Activated naive CD4-positive, alpha-beta T cell treated with anti-CD3 and anti-CD28 coated beads, Interleukin-2, amount 50 U/mL, for 24 hours (primary cell): ENCODE data around the gene KRTAP5-3.
"Not testable (repeated sequence)": the region's sequence is repeated elsewhere in the genome, so short reads cannot be mapped to it uniquely, and the experiment has no call there.

Source experiments
- H3K27ac Mint-ChIP-seq: one replicate; pipeline ENCODE4 v1.8.0; 2021; ENCODE audit warnings: mild to moderate bottlenecking, mixed read lengths
- H3K27me3 Mint-ChIP-seq: one replicate; pipeline ENCODE4 v1.8.0; 2021; ENCODE audit warnings: mixed read lengths
- H3K36me3 Mint-ChIP-seq: one replicate; pipeline ENCODE4 v1.8.0; 2021; ENCODE audit warnings: mixed read lengths
- H3K4me1 Mint-ChIP-seq: one replicate; pipeline ENCODE4 v1.8.0; 2021; ENCODE audit warnings: mixed read lengths
- H3K4me3 Mint-ChIP-seq: one replicate; pipeline ENCODE4 v1.8.0; 2021; ENCODE audit warnings: mild to moderate bottlenecking, mixed read lengths
- H3K9me3 Mint-ChIP-seq: one replicate; pipeline ENCODE4 v1.8.0; 2021; ENCODE audit warnings: mixed read lengths

The KRTAP5-3 gene

GRCh38 chr11:1604181-1604580 is 4.1 kb downstream of the KRTAP5-3 start:
- no peaks in the 10 kb centered on the region for H3K4me1 Mint-ChIP-seq
- H3K27ac Mint-ChIP-seq = no peak overlapping the region

GRCh38 chr11:1603629-1604028 is 4.6 kb downstream of the KRTAP5-3 start:
- H3K27me3 Mint-ChIP-seq = peaks cover 3% of the 10 kb centered on the region
- H3K27ac Mint-ChIP-seq = no peak overlapping the region
- no peak overlapping the region for H3K4me3 Mint-ChIP-seq

More at GRCh38 chr11:1604181-1604580, 4.1 kb downstream of the KRTAP5-3 start:
- Mint-ChIP-seq H3K9me3 (no peaks in the 10 kb centered on the region), H3K4me3 (no peak overlapping the region), H3K27me3 (peaks cover 3% of the 10 kb centered on the region), H3K36me3 (no peaks in the 10 kb centered on the region)

GRCh38 chr11:1601663-1602062 is 6.6 kb downstream of the KRTAP5-3 start:
- not testable (repeated sequence) for H3K27me3 Mint-ChIP-seq, H3K4me3 Mint-ChIP-seq, H3K27ac Mint-ChIP-seq, H3K9me3 Mint-ChIP-seq, H3K36me3 Mint-ChIP-seq, H3K4me1 Mint-ChIP-seq

More at GRCh38 chr11:1603629-1604028, 4.6 kb downstream of the KRTAP5-3 start:
- no peaks in the 10 kb centered on the region for H3K9me3 Mint-ChIP-seq
- no peaks in the 10 kb centered on the region for H3K4me1 Mint-ChIP-seq
- no peaks in the 10 kb centered on the region for H3K36me3 Mint-ChIP-seq

GRCh38 chr11:1600626-1601025 is 7.6 kb downstream of the KRTAP5-3 start:
- Mint-ChIP-seq H3K4me3 (no peak overlapping the region), H3K9me3 (no peaks in the 10 kb centered on the region), H3K27ac (no peak overlapping the region)

GRCh38 chr11:1598816-1599215 is 9.4 kb downstream of the KRTAP5-3 start:
- no peak overlapping the region for H3K27ac Mint-ChIP-seq
- peaks cover 5% of the 10 kb centered on the region for H3K27me3 Mint-ChIP-seq
- no peaks in the 10 kb centered on the region for H3K9me3 Mint-ChIP-seq
- H3K4me3 Mint-ChIP-seq = no peak overlapping the region
- peaks cover 5% of the 10 kb centered on the region for H3K4me1 Mint-ChIP-seq
- H3K36me3 Mint-ChIP-seq = no peaks in the 10 kb centered on the region

More at GRCh38 chr11:1600626-1601025, 7.6 kb downstream of the KRTAP5-3 start:
- Mint-ChIP-seq H3K4me1 (no peaks in the 10 kb centered on the region), H3K36me3 (no peaks in the 10 kb centered on the region), H3K27me3 (peaks cover 4% of the 10 kb centered on the region)

- H3K27me3 Mint-ChIP-seq, H3K36me3 Mint-ChIP-seq, H3K27ac Mint-ChIP-seq, H3K4me1 Mint-ChIP-seq, H3K9me3 Mint-ChIP-seq, H3K4me3 Mint-ChIP-seq: not testable (repeated sequence)
These were observed 9.9 kb downstream of the KRTAP5-3 start for GRCh38 chr11:1598406-1598805.

- Mint-ChIP-seq H3K27ac (no peak within 1 kb of the TSS), H3K4me3 (no peak within 1 kb of the TSS), H3K4me1 (peaks cover 5% of the 10 kb centered on the region), H3K9me3 (no peaks in the 10 kb centered on the region), H3K27me3 (peaks cover 7% of the 10 kb centered on the region), H3K36me3 (no peaks in the 10 kb centered on the region)
These were observed 10.3 kb downstream of the KRTAP5-3 start, which contains the start of gene KRTAP5-2 for GRCh38 chr11:1597994-1598380. Gene KRTAP5-2, minus strand, starts transcription at chr11:1598294. Its CDS starts 44 bp downstream, at chr11:1598250.

GRCh38 chr11:1597331-1597993 is 10.8 kb downstream of the KRTAP5-3 start:
- H3K4me1 Mint-ChIP-seq = peaks cover 5% of the 10 kb centered on the region
- H3K4me3 Mint-ChIP-seq = no peak overlapping the region
- no peaks in the 10 kb centered on the region for H3K9me3 Mint-ChIP-seq
- H3K27me3 Mint-ChIP-seq = peaks cover 10% of the 10 kb centered on the region
- no peak overlapping the region for H3K27ac Mint-ChIP-seq
- no peaks in the 10 kb centered on the region for H3K36me3 Mint-ChIP-seq

GRCh38 chr11:1596576-1597121 is 11.6 kb downstream of the KRTAP5-3 start:
- H3K27me3 Mint-ChIP-seq = peaks cover 10% of the 10 kb centered on the region
- H3K4me1 Mint-ChIP-seq, H3K4me3 Mint-ChIP-seq, H3K9me3 Mint-ChIP-seq, H3K27ac Mint-ChIP-seq, H3K36me3 Mint-ChIP-seq: not testable (repeated sequence)

- H3K9me3 Mint-ChIP-seq, H3K36me3 Mint-ChIP-seq, H3K4me3 Mint-ChIP-seq, H3K27ac Mint-ChIP-seq, H3K4me1 Mint-ChIP-seq: not testable (repeated sequence)
- peaks cover 10% of the 10 kb centered on the region for H3K27me3 Mint-ChIP-seq
These were observed 12.2 kb downstream of the KRTAP5-3 start for GRCh38 chr11:1595994-1596575.

- Mint-ChIP-seq H3K9me3 (no peaks in the 10 kb centered on the region), H3K27me3 (peaks cover 10% of the 10 kb centered on the region)
These were observed 15.6 kb downstream of the KRTAP5-3 start for GRCh38 chr11:1592628-1593027.

GRCh38 chr11:1589996-1590395 is 18.3 kb downstream of the KRTAP5-3 start:
- Mint-ChIP-seq H3K9me3 (no peaks in the 10 kb centered on the region), H3K27me3 (peaks cover 8% of the 10 kb centered on the region), H3K27ac (no peak overlapping the region), H3K4me3 (no peak overlapping the region), H3K36me3 (no peaks in the 10 kb centered on the region), H3K4me1 (peaks cover 19% of the 10 kb centered on the region)

More at GRCh38 chr11:1592628-1593027, 15.6 kb downstream of the KRTAP5-3 start:
- H3K4me1 Mint-ChIP-seq = peaks cover 24% of the 10 kb centered on the region
- no peak overlapping the region for H3K27ac Mint-ChIP-seq
- no peaks in the 10 kb centered on the region for H3K36me3 Mint-ChIP-seq
- no peak overlapping the region for H3K4me3 Mint-ChIP-seq

GRCh38 chr11:1589191-1589963 is 18.9 kb downstream of the KRTAP5-3 start:
- Mint-ChIP-seq H3K27ac (peak overlapping the region; percentile 90), H3K4me3 (peak overlapping the region; percentile 69), H3K4me1 (peaks cover 19% of the 10 kb centered on the region)
- not testable (repeated sequence) for H3K36me3 Mint-ChIP-seq, H3K27me3 Mint-ChIP-seq, H3K9me3 Mint-ChIP-seq

- Mint-ChIP-seq H3K4me1 (peaks cover 23% of the 10 kb centered on the region), H3K27ac (no peak overlapping the region), H3K4me3 (no peak overlapping the region), H3K36me3 (no peaks in the 10 kb centered on the region), H3K9me3 (no peaks in the 10 kb centered on the region), H3K27me3 (peaks cover 1% of the 10 kb centered on the region)
These were observed 21.6 kb downstream of the KRTAP5-3 start for GRCh38 chr11:1586699-1587098.

GRCh38 chr11:1584661-1585370 is 23.4 kb downstream of the KRTAP5-3 start, which contains the start of gene KRTAP5-1:
Gene KRTAP5-1, minus strand, starts transcription at chr11:1585283. Its CDS starts 34 bp downstream, at chr11:1585249.
- not testable (repeated sequence) for H3K4me3 Mint-ChIP-seq, H3K27ac Mint-ChIP-seq

More at GRCh38 chr11:1584661-1585370, 23.4 kb downstream of the KRTAP5-3 start, which contains the start of gene KRTAP5-1:
- H3K36me3 Mint-ChIP-seq, H3K27me3 Mint-ChIP-seq, H3K9me3 Mint-ChIP-seq: not testable (repeated sequence)
- H3K4me1 Mint-ChIP-seq = peaks cover 18% of the 10 kb centered on the region
